HFF-Myc (cell line): ENCODE measurements around the gene SIT1.
A peak's percentile ranks its signal among the peaks of the same experiment; 100 is the strongest.

Source experiments
- DNase-seq: peaks from one replicate; pipeline ENCODE4 v3.0.0-alpha.2; 2011; ENCODE audit warnings: low read depth; ENCODE audit errors: extremely low read depth
- H3K4me3 ChIP-seq: replicated peaks from 2 replicates; pipeline ENCODE4 v1.5.1; 2011; ENCODE audit warnings: low read depth, mild to moderate bottlenecking, control low read depth, low read length
- CTCF ChIP-seq: IDR thresholded peaks from 2 replicates; pipeline ENCODE4 v1.5.1; 2012; ENCODE audit warnings: mild to moderate bottlenecking, low read depth, low read length, control low read depth; ENCODE audit errors: missing control alignments

Gene SIT1

GRCh38 chr9:35660966-35661415, 10.3 kb upstream of the SIT1 start:
- no peak for DNase-seq
- no peak overlapping the region for H3K4me3 ChIP-seq
- TF ChIP-seq CTCF, result peak; percentile 56

- H3K4me3 ChIP-seq, result peak overlapping the region; percentile 52
- TF ChIP-seq CTCF, result no peak
- DNase-seq, result no peak
Measured at GRCh38 chr9:35659340-35659739, 8.6 kb upstream of the SIT1 start.

GRCh38 chr9:35658968-35659220, 8.2 kb upstream of the SIT1 start:
- no peak for DNase-seq
- no peak for TF ChIP-seq CTCF

GRCh38 chr9:35658137-35658967, 7.6 kb upstream of the SIT1 start, which contains the start of gene CCDC107:
TSS of gene CCDC107 (plus strand) at chr9:35658292. CDS start at chr9:35658380, 88 bp downstream.
- no peak for DNase-seq
- H3K4me3 ChIP-seq, result peak within 1 kb of the TSS; percentile 52
- peak; percentile 48 for TF ChIP-seq CTCF

More at GRCh38 chr9:35658968-35659220, 8.2 kb upstream of the SIT1 start:
- H3K4me3 ChIP-seq, result peak overlapping the region; percentile 52

GRCh38 chr9:35657546-35658136, 6.9 kb upstream of the SIT1 start, which contains the start of gene RMRP:
TSS of gene RMRP (minus strand) at chr9:35658019.
- no peak for TF ChIP-seq CTCF
- peak within 1 kb of the TSS; percentile 52 for H3K4me3 ChIP-seq
- peak; percentile 98 for DNase-seq

GRCh38 chr9:35656831-35657545, 6.3 kb upstream of the SIT1 start:
- peak overlapping the region; percentile 34 for H3K4me3 ChIP-seq
- DNase-seq, result no peak
- TF ChIP-seq CTCF, result no peak
